NK-92 (cell line): ENCODE results near the gene AUTS2.

ENCODE experiments used
- DNase-seq: peaks from one replicate; lab custom pipeline; 2025; ENCODE audit not compliant: unreplicated experiment; lab: John Stamatoyannopoulos, UW

The AUTS2 gene

DNA sequence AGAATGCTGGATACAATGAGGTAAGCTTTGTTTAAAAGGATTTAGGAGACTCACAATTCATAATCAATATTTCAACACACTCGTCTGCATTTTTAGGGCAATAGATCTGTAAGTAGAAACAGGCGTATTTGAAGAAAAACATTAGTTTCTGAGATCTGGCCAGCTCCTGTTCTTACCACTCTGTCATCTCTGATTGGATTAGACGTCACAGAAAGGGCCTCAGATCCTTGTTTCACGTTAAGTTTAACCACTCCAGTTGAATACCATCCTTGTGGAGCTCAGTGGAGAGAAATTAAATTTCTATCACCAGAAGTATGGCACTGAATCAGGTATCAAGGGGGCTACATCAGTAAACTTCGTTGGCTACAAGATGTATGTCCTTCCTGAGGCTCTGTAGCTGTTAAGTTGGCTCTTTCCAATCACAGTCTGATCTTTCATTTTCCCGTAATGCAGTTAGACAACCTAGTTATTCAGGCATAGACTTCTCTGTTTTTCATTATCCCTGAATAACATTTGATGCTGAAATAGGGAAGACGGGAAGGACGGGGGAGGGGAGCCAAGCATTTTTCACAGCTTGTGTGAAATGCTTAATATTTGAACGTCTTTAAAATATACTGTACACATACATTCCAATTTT lies 874.4 kb downstream of the AUTS2 start:
- no peak for DNase-seq

DNA sequence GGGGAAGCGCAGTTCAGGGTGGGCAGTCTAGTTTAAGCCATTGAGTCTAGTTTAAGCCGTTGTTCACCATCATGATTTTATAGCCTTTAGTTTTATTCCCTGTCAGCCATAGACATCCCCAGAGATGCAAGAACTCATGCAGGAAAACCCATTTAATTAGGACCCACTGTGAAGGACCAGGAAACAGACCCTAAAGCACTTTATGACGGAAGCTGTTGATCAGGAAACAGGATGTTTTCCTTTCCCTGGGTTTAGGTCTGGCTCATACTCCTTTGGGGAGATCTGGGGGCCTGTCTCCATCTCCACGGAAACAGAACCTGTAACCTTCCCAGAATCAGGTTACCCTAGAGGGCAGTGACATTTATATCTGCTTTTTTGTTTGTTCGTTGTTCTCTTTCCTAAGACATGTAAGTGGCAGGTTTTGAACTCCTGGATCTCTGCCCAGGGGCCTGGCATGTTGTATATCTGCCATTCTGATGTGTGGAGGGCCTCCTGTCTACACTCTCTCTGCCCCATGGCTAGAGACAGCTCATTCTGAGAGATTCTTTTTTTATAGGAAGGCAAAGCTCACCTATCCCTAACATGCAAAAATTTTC lies 876.5 kb downstream of the AUTS2 start:
- no peak for DNase-seq

- DNase-seq = no peak
These were observed 879.0 kb downstream of the AUTS2 start for GRCh38 chr7:70477036-70478010.

GRCh38 chr7:70479153-70480021 lies 881.1 kb downstream of the AUTS2 start:
- DNase-seq = no peak

GRCh38 chr7:70480927-70481569 lies 882.8 kb downstream of the AUTS2 start:
- DNase-seq = no peak

- no peak for DNase-seq
These were observed 883.4 kb downstream of the AUTS2 start for GRCh38 chr7:70481570-70482123.

GRCh38 chr7:70484255-70484654 lies 886.0 kb downstream of the AUTS2 start:
- no peak for DNase-seq

GRCh38 chr7:70486977-70487376 lies 888.7 kb downstream of the AUTS2 start:
- no peak for DNase-seq

DNA sequence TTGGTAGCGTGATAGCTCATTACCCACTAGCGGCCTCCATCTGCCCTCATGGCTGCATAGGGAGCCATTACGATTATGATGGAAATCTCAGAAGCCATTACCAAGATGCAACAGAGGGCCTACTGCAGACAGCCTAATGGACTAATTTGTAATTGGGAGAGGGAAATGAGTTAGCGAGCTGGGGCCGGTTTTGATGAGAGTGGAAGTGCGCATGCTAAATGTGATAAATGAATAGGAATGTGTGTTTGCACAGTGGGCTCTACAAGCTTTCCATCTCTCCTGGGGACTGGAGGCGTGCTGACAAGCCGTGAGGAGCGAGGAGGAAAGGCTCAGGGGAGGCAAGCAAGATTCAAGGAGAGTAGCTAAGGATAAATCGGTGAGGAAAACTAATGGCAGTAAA lies 889.2 kb downstream of the AUTS2 start:
- no peak for DNase-seq

DNA sequence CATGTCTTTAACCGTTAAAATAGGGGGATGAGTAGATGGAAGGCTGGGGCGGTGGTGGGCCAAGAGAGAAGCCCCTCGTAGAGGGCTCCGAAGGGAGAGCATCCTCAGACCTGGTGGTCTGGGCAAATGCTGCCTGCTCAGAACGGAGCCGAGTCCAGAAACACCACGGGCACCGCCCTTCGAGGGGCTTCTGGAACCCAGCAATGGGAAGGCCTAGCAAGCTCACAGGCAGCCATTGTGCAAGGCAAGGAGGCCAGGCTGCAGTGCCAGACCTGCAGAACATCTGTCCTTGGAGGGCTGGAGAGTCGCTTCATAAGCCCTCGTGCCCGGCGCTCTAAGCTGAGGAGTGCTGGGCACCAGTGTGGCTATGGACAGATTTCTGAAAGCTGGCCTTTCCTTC lies 889.6 kb downstream of the AUTS2 start:
- no peak for DNase-seq

DNA sequence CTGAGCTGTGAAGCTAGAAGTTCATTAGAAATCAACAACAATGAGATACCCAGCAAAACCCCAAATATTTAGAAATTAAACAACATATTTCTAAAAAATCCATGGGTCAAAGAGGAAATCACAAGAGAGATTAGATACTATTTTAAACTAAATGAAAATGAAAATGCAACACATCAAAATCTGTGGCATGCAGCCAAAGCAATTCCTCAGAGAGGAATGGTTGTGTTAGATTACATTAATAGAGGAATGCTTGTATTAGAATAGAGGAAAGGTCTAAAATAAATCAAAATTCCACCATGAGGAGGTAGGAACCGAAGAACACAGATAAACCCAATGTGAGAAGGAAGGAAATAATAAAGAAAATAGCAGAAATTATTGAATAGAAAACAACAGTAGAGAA lies 891.5 kb downstream of the AUTS2 start:
- no peak for DNase-seq

DNA sequence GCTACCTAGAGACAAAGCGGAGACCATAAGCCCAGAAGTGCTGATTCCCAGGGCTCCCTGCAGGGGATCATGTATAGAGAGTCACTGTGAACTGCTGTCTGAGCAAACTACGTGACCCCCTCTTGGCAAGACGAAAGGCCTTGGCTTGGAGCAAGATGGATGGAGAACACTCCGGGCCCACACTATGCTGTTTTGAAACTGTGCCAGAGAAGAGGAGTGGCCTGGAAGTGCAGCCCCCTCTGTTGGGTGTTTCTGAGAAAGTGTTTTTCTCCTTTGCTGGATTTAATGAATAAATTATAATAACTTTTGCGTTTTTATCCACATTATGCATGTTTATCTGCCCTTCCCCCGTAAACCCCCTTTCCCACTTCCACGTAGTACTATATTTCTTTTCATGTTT lies 894.4 kb downstream of the AUTS2 start:
- DNase-seq = no peak

DNA sequence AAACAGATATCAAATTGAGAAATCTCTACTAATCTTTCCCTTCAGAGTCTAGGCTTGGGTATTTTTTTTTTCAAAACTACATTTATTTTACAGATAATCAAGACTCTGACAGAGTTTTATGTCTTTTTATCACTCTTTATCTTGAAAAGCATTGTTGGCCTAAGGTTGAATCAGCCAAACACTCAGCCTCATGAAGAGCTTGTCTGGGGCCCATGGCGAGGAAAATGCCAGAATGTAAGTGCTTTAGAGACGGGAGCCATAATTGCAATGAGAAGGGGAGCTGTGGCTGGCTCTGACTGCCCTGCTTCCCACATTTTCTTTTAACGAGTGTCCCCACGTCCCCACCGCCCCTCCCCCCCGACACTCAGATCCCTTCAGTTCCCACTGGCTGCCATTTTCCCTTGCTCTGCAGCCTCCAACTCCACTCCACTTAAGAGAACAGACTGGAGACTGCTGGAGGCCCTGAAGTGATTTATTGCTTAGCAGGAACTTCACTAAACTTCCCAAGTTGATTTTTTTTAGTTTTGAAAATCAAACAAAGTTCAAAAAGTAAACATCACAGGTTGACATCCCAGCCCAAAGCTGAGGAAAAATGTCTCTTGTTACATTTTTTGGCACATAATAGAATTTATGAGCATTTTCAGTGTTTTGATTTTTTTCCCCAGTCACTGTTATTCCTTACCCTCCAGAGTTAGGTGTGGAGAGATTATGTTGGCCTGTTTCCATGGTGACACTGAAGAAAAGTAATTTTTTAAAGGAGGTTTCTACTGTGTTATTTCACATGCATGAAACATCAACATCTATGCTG lies 896.2 kb downstream of the AUTS2 start:
- no peak for DNase-seq

DNA sequence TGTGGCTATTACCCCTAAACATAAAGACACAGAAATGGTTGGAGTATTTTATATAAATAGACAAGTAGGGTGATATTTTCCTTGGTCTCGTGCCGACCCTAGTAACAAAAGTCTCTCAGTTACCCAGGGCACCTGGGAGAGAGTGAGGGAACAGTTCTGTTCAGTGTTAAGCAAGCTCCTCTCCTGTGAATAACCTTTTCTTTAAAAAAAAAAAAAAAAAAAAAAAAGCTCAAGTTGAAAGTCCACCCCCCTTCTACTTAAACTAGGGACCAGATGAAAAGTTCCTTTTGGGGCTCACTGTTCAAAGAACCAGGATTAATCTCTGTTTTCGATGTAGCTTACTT lies 896.7 kb downstream of the AUTS2 start:
- no peak for DNase-seq

DNA sequence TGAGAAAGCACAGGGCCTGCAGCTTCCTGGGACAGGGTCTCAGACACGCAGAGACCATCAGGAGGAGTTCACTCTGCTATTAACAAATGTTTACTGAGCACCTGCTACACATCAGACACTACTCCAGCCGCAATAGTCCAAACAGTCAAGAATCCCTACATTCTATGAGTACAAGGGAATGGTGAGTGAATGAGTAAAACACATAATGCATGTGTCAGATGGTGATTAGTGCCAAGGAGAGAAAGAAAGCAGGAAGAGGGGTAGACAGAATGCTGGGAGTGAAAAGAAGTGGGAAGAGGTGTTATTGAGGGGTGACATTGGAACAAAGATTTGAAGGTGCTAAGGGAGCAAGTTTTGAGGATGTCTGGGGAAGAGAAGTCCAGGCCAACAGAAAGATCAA lies 899.5 kb downstream of the AUTS2 start:
- DNase-seq = no peak

- DNase-seq = no peak
These were observed 900.1 kb downstream of the AUTS2 start for GRCh38 chr7:70498232-70498992.

GRCh38 chr7:70500261-70500660 lies 902.0 kb downstream of the AUTS2 start:
- DNase-seq = no peak

DNA sequence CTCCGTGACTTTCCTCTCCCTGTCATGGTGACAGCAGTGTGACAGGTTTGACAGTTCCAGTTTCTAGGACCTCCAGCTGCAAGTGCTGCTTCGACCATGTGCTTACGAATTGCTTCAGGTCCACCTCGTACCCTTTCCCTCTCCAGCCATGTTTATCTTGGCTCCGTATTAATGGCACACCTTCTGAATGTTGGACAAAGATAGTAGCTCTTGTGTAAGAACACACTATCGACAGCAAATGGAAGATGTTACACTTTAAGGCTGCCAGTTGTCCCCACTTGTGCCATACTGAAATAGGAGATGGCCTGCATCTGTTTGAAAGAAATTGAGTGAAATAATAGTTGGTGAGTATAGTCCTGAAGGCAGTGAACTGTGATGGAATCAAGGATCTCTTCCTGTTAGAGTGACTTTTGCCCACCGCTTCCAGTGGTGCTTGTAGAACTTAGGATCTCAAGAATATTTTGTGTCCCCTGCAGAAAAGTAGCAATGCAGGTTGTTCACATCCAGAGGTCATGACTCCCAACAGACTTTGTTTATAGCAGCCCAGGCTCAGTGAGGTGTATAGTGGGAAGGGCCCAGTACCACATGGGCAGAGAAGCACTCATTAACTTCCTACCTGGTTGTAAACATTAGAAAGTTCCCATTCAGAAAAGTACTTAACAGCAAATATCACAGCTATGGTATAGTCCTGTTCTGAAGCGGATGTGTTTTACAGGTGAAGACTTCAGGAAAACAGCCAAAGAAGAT lies 904.0 kb downstream of the AUTS2 start:
- DNase-seq = no peak
